H1 (cell line): Measurements from ENCODE around the gene MEX3B. TPM values are rescaled to one million over a fixed set of nuclear protein-coding genes. Genes with fewer than 3 reads are reported as not detected.

ENCODE experiments used
- MAX ChIP-seq: IDR thresholded peaks from 2 replicates; pipeline ENCODE4 v1.6.1; 2012; ENCODE audit warnings: inconsistent platforms
- NRF1 ChIP-seq: IDR thresholded peaks from 2 replicates; pipeline ENCODE4 v1.6.1; 2011; ENCODE audit warnings: mild to moderate bottlenecking, low read depth, low read length, improper control_type of control experiment
- PHF8 ChIP-seq: fragments of 200-600 bp; sonication (generic); conservative IDR thresholded peaks from 2 replicates; pipeline ENCODE4 v1.7.1; 2012; ENCODE audit warnings: low read depth, mild to moderate bottlenecking, inconsistent platforms, low read length, moderate library complexity
- TCF12 ChIP-seq: IDR thresholded peaks from 2 replicates; pipeline ENCODE4 v1.6.1; 2011; ENCODE audit warnings: low read depth, mild to moderate bottlenecking, low read length
- TEAD4 ChIP-seq: IDR thresholded peaks from 2 replicates; pipeline ENCODE4 v1.6.1; 2012; ENCODE audit warnings: low read depth, low read length, inconsistent platforms, mixed read lengths
- polyA plus RNA-seq, 7 experiments: library from polyadenylated mRNA; depleted of rRNA in 3 of 7; stranded (reverse) in 5 of 7; unstranded in 2 of 7; fragments of >200 nt in 5 of 7; fragments of 200-250 nt in 2 of 7; gene quantifications; 1 replicate in 5 of 7; 2 replicates in 1 of 7; 4 replicates in 1 of 7; pipeline versions ENCODE4 v1.2.1 to v1.2.3, GENCODE V29; 2011 to 2013; ENCODE audit warnings: missing spikeins in 2 of 7, mixed read lengths in 2 of 7
- total RNA-seq: library from RNA; stranded (reverse); fragmentation: NEBNext Ultra II Directional; extraction: Animal tissue kit (Norgen Biotek cat#: 25700); gene quantifications from 2 replicates; pipeline ENCODE4 v1.2.1, GENCODE V29; 2021

MEX3B gene
- total and polyA plus RNA-seq, 2 of the 8 experiments (the other 6 are each of a cell fraction or from before 2014, with no cell fraction given), result 8.0 to 15.9 TPM

DNA sequence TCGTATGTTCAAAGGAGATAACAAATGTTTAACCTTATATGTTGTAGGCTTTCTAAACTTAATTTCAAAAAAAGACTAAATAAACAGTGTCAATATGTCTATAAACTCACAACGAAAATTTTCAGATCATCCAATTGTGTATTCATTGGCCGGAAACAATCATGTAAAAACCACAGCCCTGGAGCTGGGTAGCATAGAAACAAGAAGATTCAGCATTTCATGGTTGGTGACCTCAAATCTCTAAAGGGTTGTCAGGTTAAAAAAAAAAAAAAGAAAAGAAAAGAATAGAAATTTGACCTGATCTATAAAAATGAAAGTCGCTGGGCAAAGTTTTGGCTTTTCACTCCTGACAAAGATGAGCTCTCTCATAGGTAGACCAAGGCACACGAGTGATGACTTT is 13.9 kb downstream of the MEX3B start (continued):
- no peak for TF ChIP-seq MAX
- TF ChIP-seq TEAD4, result no peak
- TF ChIP-seq TCF12, result no peak
- no peak for TF ChIP-seq NRF1
- no peak for TF ChIP-seq PHF8
